Measurements from ENCODE around the gene MEGF11.

MEGF11 gene

GRCh38 chr15:65919353-65919752, 334.2 kb downstream of the MEGF11 start:
- Histone ChIP-seq H3K4me3 (no peak overlapping the region), H3K27ac (no peak overlapping the region)

DNA sequence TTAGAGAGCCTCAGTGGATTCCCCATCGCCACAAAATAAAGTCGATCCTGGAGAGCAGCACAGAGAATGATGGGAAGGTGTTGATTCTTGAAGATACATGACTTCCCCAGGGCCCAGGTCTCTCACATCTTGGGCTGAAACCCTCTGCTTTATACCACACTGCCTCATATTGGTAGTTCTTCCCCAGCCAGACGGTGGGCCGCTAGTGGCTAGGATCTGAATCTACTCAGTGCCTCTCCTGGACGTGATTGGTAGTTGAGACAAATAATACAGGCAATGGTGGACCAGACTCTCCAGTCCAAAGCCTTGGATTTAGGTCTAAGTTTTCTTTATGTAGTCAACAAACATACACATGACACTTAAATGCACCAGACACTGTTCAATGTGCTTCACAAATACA, 334.6 kb downstream of the MEGF11 start:
- Histone ChIP-seq H3K4me3 (no peak overlapping the region), H3K27ac (no peak overlapping the region)

- Histone ChIP-seq H3K4me3 (no peak overlapping the region), H3K27ac (peak overlapping the region in 1 of 21 experiments; percentile 38)
Measured at GRCh38 chr15:65918357-65918920, 335.1 kb downstream of the MEGF11 start.

- Histone ChIP-seq H3K4me3 (no peak overlapping the region), H3K27ac (peak overlapping the region in 2 of 21 experiments; percentile 0 to 38)
Measured at GRCh38 chr15:65917936-65918335, 335.6 kb downstream of the MEGF11 start.

DNA sequence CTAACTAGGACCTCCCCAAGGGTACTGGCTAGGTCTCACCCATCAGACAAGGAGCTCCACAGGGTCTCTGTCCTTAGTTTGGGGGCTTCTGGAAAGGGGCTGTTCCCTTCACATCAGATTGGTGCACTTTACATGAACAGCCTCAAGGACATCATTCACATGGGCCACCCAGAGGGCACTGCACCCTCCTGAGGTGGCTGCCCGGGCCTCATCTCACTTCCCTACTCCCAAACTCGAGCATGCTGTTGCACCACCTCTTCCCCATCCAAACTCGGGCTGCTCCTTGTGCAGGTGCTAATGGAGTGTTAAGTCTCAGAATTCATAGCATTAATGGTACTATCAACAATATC, 336.2 kb downstream of the MEGF11 start:
- Histone ChIP-seq H3K4me3 (no peak overlapping the region), H3K27ac (peak overlapping the region in 2 of 21 experiments; percentile 0 to 38)

- Histone ChIP-seq H3K27ac (peak overlapping the region in 1 of 21 experiments; percentile 38), H3K4me3 (no peak overlapping the region)
Measured at GRCh38 chr15:65916664-65917406, 336.7 kb downstream of the MEGF11 start.

DNA sequence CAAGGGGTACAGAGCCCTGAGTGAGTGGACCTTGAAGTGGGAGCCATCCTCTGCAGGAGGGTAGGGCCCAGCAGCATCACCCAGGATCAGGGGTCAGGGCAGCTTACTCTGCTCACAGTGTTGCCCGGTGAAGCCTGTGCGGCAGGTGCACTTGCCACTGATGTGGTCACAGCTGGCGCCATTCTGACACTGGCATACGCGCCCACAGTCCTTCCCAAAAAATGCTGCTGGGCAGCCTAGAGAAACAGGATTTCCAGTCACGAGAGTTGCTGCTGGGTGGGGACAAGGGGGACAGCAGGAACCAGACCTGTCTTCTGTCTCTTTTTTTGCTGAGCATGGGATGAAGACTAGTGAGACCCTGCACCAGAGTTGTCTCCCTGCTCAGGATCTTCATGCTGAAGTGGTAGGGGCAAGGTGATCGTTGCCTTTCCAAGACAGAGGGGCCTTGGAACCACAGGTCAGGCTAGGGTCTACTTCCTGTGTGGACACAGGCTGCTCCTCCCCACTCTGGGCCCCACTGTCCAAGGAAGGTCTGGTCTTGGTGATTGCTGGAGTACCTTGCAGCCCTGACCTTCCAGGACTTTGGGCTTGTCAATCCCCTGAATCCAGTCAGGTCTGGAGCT, 337.4 kb downstream of the MEGF11 start:
- Histone ChIP-seq H3K4me3 (no peak overlapping the region), H3K27ac (no peak overlapping the region)

- Histone ChIP-seq H3K4me3 (no peak overlapping the region), H3K27ac (no peak overlapping the region)
Measured at GRCh38 chr15:65914981-65915925, 338.3 kb downstream of the MEGF11 start.

DNA sequence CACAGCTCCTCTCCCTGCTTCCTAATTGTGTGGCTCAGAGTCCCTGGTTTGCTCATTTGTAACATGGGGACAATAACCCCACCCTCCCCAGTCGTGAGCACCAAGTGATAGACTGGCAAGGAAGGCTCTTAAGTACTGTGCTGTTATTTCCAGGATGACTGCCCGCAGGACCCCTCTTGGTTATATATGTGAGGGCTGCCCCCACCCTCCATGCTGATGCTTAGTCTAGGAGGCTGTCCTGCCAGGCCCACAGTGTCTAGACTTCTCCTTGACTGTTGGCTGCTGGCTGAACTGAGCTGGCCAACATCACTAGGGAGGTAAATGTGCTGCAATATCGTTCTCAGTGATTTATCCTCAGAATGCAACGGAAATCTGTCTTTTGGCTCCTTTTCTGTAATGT, 339.2 kb downstream of the MEGF11 start:
- Histone ChIP-seq H3K4me3 (no peak overlapping the region), H3K27ac (no peak overlapping the region)

DNA sequence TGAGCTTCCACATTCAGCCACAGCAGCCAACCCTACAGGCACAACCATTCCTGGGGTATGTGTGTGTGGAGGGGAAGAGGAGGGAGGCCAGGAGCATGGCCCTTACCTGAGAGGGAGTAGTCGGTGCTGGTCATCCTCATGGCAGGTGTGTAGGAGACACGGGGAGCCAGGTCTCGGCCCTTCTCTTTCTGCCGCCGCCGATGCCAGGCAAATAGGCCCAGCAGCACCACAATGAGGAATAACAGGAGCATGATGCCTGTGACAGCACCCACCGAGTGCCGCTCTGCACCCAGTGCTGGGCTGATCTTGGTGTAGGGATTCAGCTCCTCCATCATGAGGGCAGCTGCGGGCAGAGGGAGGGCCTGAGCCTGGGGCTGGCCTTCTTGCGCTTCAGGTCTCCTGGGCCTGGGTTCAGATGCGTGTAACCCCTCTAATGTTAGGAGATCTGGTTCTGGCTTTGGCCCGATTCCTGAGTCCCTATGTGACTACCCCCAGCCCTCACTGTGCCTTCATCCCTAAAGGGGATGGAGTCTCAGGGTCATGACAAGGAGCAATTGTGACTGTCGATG, 339.8 kb downstream of the MEGF11 start:
- Histone ChIP-seq H3K27ac (no peak overlapping the region), H3K4me3 (no peak overlapping the region)

DNA sequence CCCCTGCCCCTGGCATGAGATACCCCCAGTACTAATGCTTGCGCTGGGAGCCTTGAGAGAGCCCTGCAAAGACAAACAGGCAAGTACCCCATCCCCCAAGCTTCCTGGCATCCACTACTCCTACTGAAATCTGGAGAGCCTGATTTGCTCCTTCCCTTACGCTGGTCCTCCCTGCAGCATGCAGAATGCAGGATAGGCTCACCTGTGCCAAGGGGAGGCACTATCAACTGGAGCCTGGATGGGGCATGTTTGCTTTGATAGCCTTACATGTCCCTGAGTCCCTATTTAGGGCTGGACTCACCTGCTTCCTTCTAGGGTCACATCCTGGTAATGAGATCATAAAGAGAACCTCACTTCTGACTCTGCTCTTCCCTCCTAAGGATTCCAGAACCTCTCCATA, 341.3 kb downstream of the MEGF11 start:
- Histone ChIP-seq H3K27ac (no peak overlapping the region), H3K4me3 (no peak overlapping the region)

DNA sequence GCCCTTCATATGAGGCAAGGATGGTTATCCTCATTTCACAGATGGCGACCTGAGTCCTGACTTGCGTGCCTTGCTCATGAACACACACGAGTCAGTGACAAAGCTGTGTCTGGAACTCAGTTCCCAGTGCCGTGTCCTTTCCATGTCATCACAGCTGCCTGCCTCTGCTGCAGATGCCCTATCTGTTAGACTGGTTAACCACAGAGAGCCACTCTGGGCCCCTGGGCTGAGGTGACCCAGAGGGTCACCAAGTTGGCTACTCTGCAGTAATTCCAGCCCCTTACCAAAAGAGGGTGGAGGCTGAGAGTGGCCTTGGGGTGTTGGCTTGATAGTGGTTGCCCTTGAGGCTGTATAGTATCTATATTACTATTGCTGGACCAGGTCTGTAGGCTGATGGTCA, 343.2 kb downstream of the MEGF11 start:
- Histone ChIP-seq H3K27ac (no peak overlapping the region), H3K4me3 (no peak overlapping the region)

- H3K4me3 ChIP-seq: no peak overlapping the region
- H3K27ac ChIP-seq: no peak overlapping the region
Measured at GRCh38 chr15:65909831-65910230, 343.7 kb downstream of the MEGF11 start.

DNA sequence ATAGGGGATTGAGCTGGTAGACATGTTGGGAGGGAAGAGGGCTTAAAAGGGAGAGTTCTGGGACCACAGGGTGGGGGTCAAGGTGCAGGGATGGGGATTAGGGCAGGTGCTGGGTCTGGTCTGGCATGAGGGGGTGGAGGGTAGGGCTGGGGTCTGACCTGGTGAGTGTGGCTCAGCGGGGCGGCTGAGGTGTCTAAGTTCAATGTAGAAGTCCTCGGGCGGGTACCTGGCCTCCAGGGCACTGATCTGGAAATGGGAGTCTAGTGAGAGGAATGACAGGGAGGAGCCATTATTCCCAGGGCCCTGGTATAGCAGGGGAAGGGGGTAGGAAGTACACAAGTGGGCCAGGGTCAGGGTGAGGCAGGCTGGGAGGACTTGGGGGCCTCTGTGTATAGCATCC, 344.7 kb downstream of the MEGF11 start:
- Histone ChIP-seq H3K4me3 (no peak overlapping the region), H3K27ac (no peak overlapping the region)

GRCh38 chr15:65907661-65908060, 345.9 kb downstream of the MEGF11 start:
- Histone ChIP-seq H3K4me3 (no peak overlapping the region), H3K27ac (peak overlapping the region in 3 of 21 experiments; percentile 32 to 43 (median 33))

DNA sequence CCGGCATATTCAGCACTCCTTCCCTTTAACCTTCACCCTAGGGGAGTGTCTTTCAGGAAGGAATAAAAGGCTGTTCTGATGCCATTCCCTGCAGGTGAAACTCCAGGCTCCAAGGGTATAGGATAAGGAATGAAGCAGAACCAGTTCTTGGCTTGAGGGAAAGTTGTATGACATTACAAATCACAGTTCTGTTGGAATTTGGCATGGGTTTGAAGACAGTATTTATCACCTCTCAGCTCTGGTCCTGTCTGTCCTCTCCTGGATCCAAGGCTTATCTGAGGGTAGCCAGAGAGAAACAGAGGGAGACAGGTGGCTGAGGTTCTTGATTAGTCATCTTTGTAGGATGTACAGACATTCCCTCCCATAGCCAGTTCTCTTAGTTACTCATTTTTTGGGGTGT, 347.2 kb downstream of the MEGF11 start:
- Histone ChIP-seq H3K4me3 (no peak overlapping the region), H3K27ac (peak overlapping the region in 2 of 21 experiments; percentile 6 to 38)

GRCh38 chr15:65904301-65904700, 349.2 kb downstream of the MEGF11 start:
- no peak overlapping the region for H3K4me3 ChIP-seq
- H3K27ac ChIP-seq: peak overlapping the region in 1 of 21 experiments; percentile 42

- Histone ChIP-seq H3K27ac (peak overlapping the region in 3 of 21 experiments; percentile 8 to 62 (median 56)), H3K4me3 (no peak overlapping the region)
Measured at GRCh38 chr15:65903296-65904073, 350.1 kb downstream of the MEGF11 start.

GRCh38 chr15:65902373-65902772, 351.2 kb downstream of the MEGF11 start:
- no peak overlapping the region for H3K4me3 ChIP-seq
- peak overlapping the region in 11 of 21 experiments; percentile 4 to 68 (median 38) for H3K27ac ChIP-seq
